ENCODE measurements around the gene DDX25.

DNA sequence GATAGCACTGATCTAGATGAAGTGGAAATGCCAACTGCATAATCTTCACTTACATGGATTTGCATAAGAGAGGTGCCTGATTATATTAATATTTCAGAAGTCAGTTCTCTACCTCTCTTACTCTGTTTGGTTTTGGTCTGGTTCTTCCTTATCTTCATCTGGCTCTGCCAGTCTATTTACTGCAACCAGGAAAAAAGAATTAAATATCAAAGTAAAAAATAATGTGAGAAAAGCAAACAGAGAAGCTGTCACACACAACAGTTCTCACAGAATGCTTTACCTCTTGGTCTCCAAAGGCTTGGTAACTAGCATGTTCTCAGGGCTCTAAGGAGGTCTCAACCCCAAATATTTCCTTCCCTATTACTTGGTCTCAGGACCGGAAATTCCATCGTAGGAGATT lies 48.3 kb downstream of the DDX25 start:
- TF ChIP-seq, protein P1, sequence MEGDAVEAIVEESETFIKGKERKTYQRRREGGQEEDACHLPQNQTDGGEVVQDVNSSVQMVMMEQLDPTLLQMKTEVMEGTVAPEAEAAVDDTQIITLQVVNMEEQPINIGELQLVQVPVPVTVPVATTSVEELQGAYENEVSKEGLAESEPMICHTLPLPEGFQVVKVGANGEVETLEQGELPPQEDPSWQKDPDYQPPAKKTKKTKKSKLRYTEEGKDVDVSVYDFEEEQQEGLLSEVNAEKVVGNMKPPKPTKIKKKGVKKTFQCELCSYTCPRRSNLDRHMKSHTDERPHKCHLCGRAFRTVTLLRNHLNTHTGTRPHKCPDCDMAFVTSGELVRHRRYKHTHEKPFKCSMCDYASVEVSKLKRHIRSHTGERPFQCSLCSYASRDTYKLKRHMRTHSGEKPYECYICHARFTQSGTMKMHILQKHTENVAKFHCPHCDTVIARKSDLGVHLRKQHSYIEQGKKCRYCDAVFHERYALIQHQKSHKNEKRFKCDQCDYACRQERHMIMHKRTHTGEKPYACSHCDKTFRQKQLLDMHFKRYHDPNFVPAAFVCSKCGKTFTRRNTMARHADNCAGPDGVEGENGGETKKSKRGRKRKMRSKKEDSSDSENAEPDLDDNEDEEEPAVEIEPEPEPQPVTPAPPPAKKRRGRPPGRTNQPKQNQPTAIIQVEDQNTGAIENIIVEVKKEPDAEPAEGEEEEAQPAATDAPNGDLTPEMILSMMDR (IDR thresholded peaks at IDR 0.05; ENCODE audit: poor library complexity): no peak
- no peak for TF ChIP-seq EZH2phosphoT487 (IDR thresholded peaks at IDR 0.05; ENCODE audit: low read depth, severe bottlenecking, unreplicated experiment)

All from hepatocyte (in vitro differentiated cells).